GM12878 (cell line): ENCODE data around the gene AQP11. TPM values are rescaled to one million over a fixed set of nuclear protein-coding genes. Genes with fewer than 3 reads are reported as not detected.
A peak's percentile ranks its signal among the peaks of the same experiment; 100 is the strongest.

Experiments
- ATAC-seq: fragments of 200-7000 bp; cut with Tn5 transposase; 3 replicates; pipeline ENCODE4 v1.9.1; 2020; ENCODE audit warnings: mild to moderate bottlenecking, moderate library complexity
- BruUV-seq: library from RNA; stranded (reverse); fragments of 400-500 nt; replicated peaks from 2 replicates; lab custom pipeline; 2021; lab: Mats Ljungman, UMichigan
- CTCF ChIA-PET: fragments of 300-600 bp; sonication (Branson Sonifier 250); formaldehyde crosslinking; extraction: SDS; loops from one replicate; lab custom pipeline; 2021; ENCODE audit warnings: inconsistent platforms; lab: Yijun Ruan, JAX
- POLR2A ChIA-PET: fragments of 350-600 bp; formaldehyde crosslinking; extraction: SDS; loops from one replicate; lab custom pipeline; 2021; ENCODE audit warnings: inconsistent platforms; lab: Charles Lee
- RAD21 ChIA-PET: fragments of 300-600 bp; sonication (Branson Sonifier 250); formaldehyde crosslinking; loops from one replicate; lab custom pipeline; 2023; ENCODE audit warnings: antibody characterized with exemption; ENCODE audit not compliant: unreplicated experiment; lab: Charles Lee
- SMC1A ChIA-PET: fragments of 300-600 bp; sonication (Branson Sonifier 250); formaldehyde crosslinking; loops from one replicate; lab custom pipeline; 2023; ENCODE audit not compliant: unreplicated experiment, uncharacterized antibody; lab: Charles Lee
- DNase-seq: peaks from one replicate; pipeline ENCODE4 v3.0.0-alpha.2; 2011; ENCODE audit warnings: low read depth, low spot score
- FAIRE-seq: peaks from 3 replicates; lab custom pipeline; 2011; peaks lifted over from hg19 to GRCh38; lab: Jason Lieb, UNC
- H2AFZ ChIP-seq: 2 replicates; pipeline ENCODE4 v1.6.0; 2011; ENCODE audit warnings: low read depth, low read length, control low read depth; ENCODE audit not compliant: control insufficient read depth
- H3K27ac ChIP-seq: 2 replicates; pipeline ENCODE4 v1.5.1; 2011; ENCODE audit warnings: control low read depth; ENCODE audit not compliant: control insufficient read depth, insufficient read depth
- H3K27me3 ChIP-seq, 2 experiments: replicated peaks in 1 of 2; 2 replicates each; pipeline versions ENCODE4 v1.6.0 to v1.6.1; 2011; ENCODE audit warnings: low read length in 1 of 2; ENCODE audit not compliant: control insufficient read depth in 2 of 2, insufficient read depth in 2 of 2
- H3K36me3 ChIP-seq, 2 experiments: 2 replicates each; pipeline ENCODE4 v1.5.1; 2011; ENCODE audit warnings: low read length in 1 of 2; ENCODE audit not compliant: control insufficient read depth in 2 of 2, insufficient read depth in 2 of 2
- H3K4me1 ChIP-seq: 2 replicates; pipeline ENCODE4 v1.6.1; 2011; ENCODE audit warnings: mild to moderate bottlenecking, low read length, moderate library complexity, mixed read lengths; ENCODE audit not compliant: control insufficient read depth, insufficient read depth
- H3K4me2 ChIP-seq: 2 replicates; pipeline ENCODE4 v1.6.0; 2011; ENCODE audit warnings: control low read depth; ENCODE audit not compliant: control insufficient read depth, insufficient read depth
- H3K4me3 ChIP-seq: fragments of 200-600 bp; sonication (generic); 2 replicates; pipeline ENCODE4 v1.5.1; 2016
- H3K79me2 ChIP-seq: 2 replicates; pipeline ENCODE4 v1.6.0; 2011; ENCODE audit warnings: low read length; ENCODE audit not compliant: control insufficient read depth, insufficient read depth
- H3K9ac ChIP-seq: 2 replicates; pipeline ENCODE4 v1.8.0; 2011; ENCODE audit warnings: low read length, control low read depth, mixed read lengths; ENCODE audit not compliant: control insufficient read depth, insufficient read depth
- H3K9me3 ChIP-seq: replicated peaks from 3 replicates; pipeline ENCODE4 v1.5.1; 2011; ENCODE audit warnings: mild to moderate bottlenecking, low read length; ENCODE audit not compliant: control insufficient read depth, insufficient read depth
- H4K20me1 ChIP-seq: 2 replicates; pipeline ENCODE4 v1.6.0; 2011; ENCODE audit not compliant: control insufficient read depth, insufficient read depth
- CBX5 ChIP-seq: sonication (generic); IDR thresholded peaks from 2 replicates; pipeline ENCODE4 v1.6.1; 2016; ENCODE audit warnings: low read depth, moderate library complexity, mild to moderate bottlenecking, inconsistent platforms
- CREB1 ChIP-seq: IDR thresholded peaks from 2 replicates; pipeline ENCODE4 v1.6.1; 2012; ENCODE audit warnings: low read depth, mild to moderate bottlenecking, inconsistent platforms
- E2F4 ChIP-seq: IDR thresholded peaks from 2 replicates; pipeline ENCODE4 v1.6.1; 2012; ENCODE audit warnings: low read depth, low read length, improper control_type of control experiment
- ZNF592 ChIP-seq: fragments of 450-650 bp; IDR thresholded peaks from 2 replicates; pipeline ENCODE4 v1.6.1; 2017; ENCODE audit warnings: mild to moderate bottlenecking, moderate library complexity
- WGBS: methylation state at CpG from one replicate; pipeline ENCODE4 v1.1.6; 2016; ENCODE audit warnings: low lambda C conversion rate; ENCODE audit not compliant: insufficient replicate concordance, insufficient coverage; ENCODE audit errors: missing lambda C conversion rate; 5-methylcytosine and 5-hydroxymethylcytosine counted together
- in situ Hi-C: fragments of 300-500 bp; cut with MboI; formaldehyde crosslinking; loops from 9 replicates; pipeline ENCODE4 v1.14.3; 2018; ENCODE audit warnings: mixed read lengths
- intact Hi-C: fragments of 100-400 bp; cut with micrococcal nuclease; formaldehyde crosslinking; loops from one replicate; pipeline ENCODE4 v1.14.2; 2022; ENCODE audit not compliant: unreplicated experiment
- polyA plus RNA-seq, 11 experiments: library from polyadenylated mRNA; depleted of rRNA in 4 of 11; unstranded in 6 of 11; stranded (reverse) in 5 of 11; fragments of >200 nt; fragmentation: Nextera tagmentation in 4 of 11; fragmentation: Illumina TruSeq in 1 of 11; extraction: Ambion mirVana in 4 of 11; extraction: Trizol in 1 of 11; gene quantifications; 1 replicate in 1 of 11; 2 replicates in 10 of 11; pipeline versions ENCODE4 v1.2.1 to v1.2.3, GENCODE V29; 2011 to 2016; ENCODE audit warnings: inconsistent platforms in 2 of 11, missing spikeins in 2 of 11, low read depth in 1 of 11
- total RNA-seq, 4 experiments: library from RNA; depleted of rRNA in 3 of 4; stranded (reverse); fragments of >200 nt in 3 of 4; fragmentation: Illumina TruSeq in 1 of 4; extraction: Trizol in 1 of 4; gene quantifications; 2 replicates each; pipeline versions ENCODE4 v1.2.1 to v1.2.3, GENCODE V29; 2013 to 2021

Gene AQP11
- total and polyA plus RNA-seq, 10 of the 15 experiments (the other 5 are each of a cell fraction or from before 2014, with no cell fraction given), result 0.14 to 2.1 (median 0.54) TPM

GRCh38 chr11:77637345-77638165 is 47.8 kb downstream of the AQP11 start, which contains the start of gene CLNS1A (continued):
- TF ChIP-seq E2F4 (peak; percentile 65), CREB1 (peak; percentile 71)

GRCh38 chr11:77642228-77642627 is 52.5 kb downstream of the AQP11 start:
- ChIA-PET SMC1A (interaction anchor here (0.6 to 1.2 kb wide), 3 partner anchors 58 to 403 kb away, joined by 3 read pairs; no protein-coding TSS in a partner anchor), RAD21 (no interaction called here), POLR2A (no interaction called here), CTCF (no interaction called here)
- WGBS, result 94% methylated on average over 2 of the region's 2 CpGs
- DNase-seq (no peak), FAIRE-seq (no peak), ATAC-seq (no peak)
- no peak for TF ChIP-seq ZNF592
- no peak for TF ChIP-seq CBX5
- Histone ChIP-seq H3K79me2 (peaks cover 7% of the 10 kb centered on the region), H3K36me3 (no peaks in the 10 kb centered on the region), H4K20me1 (no peaks in the 10 kb centered on the region), H3K4me2 (no peak overlapping the region), H3K4me1 (peaks cover 5% of the 10 kb centered on the region), H3K4me3 (no peak overlapping the region), H3K9me3 (peaks cover 1% of the 10 kb centered on the region; the same call in 2 of the 3 replicates), H2AFZ (peak overlapping the region; percentile 39; the same call in 1 of the 2 replicates), H3K27ac (no peak overlapping the region), H3K9ac (no peak overlapping the region), H3K27me3 (no peaks in the 10 kb centered on the region)
- in situ Hi-C loops (no loop called here), intact Hi-C loops (no loop called here)
- BruUV-seq, result no TSS peak
